Sigmoid colon (tissue), 4 donors: ENCODE data around the gene C12orf57.

Experiments used
- CTCF ChIP-seq, 4 experiments: fragments of 450-650 bp in 3 of 4; fragments of 200-600 bp in 1 of 4; IDR thresholded peaks; one replicate each; pipeline ENCODE4 v1.5.1; 2016 to 2019; ENCODE audit warnings: antibody characterized with exemption in 4 of 4, mild to moderate bottlenecking in 3 of 4, moderate library complexity in 2 of 4
- EP300 ChIP-seq, 4 donors: sonication (generic); formaldehyde crosslinking; IDR thresholded peaks; one replicate each; pipeline ENCODE4 v1.6.1; 2017; ENCODE audit warnings: antibody characterized with exemption in 4 of 4
- POLR2A ChIP-seq, 2 donors: fragments of 450-650 bp; IDR thresholded peaks; one replicate each; pipeline ENCODE4 v1.6.1; 2016; ENCODE audit warnings: antibody characterized with exemption in 2 of 2, mild to moderate bottlenecking in 2 of 2, moderate library complexity in 2 of 2
- POLR2AphosphoS5 ChIP-seq, 4 donors: sonication (generic); formaldehyde crosslinking; IDR thresholded peaks; one replicate each; pipeline ENCODE4 v1.6.1; 2017; ENCODE audit warnings: antibody characterized with exemption in 4 of 4

GRCh38 chr12:6975297-6976032 lies 31.6 kb downstream of the C12orf57 start:
- TF ChIP-seq CTCF (IDR thresholded peaks at IDR 0.05) (no peak), EP300 (IDR thresholded peaks at IDR 0.05) (no peak), POLR2AphosphoS5 (IDR thresholded peaks at IDR 0.05) (no peak), POLR2A (IDR thresholded peaks at IDR 0.05) (no peak)
